GM19467 (cell line): Measurements from ENCODE around the gene GPRC5D.

Experiments
- ATAC-seq: cut with Tn5 transposase; IDR thresholded peaks from one replicate; pipeline ENCODE4 v1.9.1; 2021; ENCODE audit warnings: mild to moderate bottlenecking, moderate library complexity; ENCODE audit not compliant: unreplicated experiment

GPRC5D gene

GRCh38 chr12:12982331-12982730 is 30.4 kb upstream of the GPRC5D start:
- ATAC-seq, result no peak

GRCh38 chr12:12979731-12980259 is 27.8 kb upstream of the GPRC5D start:
- no peak for ATAC-seq

- no peak for ATAC-seq
These were observed 27.2 kb upstream of the GPRC5D start for GRCh38 chr12:12979126-12979525.

GRCh38 chr12:12977231-12977630 is 25.3 kb upstream of the GPRC5D start:
- ATAC-seq, result no peak

GRCh38 chr12:12976366-12976765 is 24.4 kb upstream of the GPRC5D start:
- no peak for ATAC-seq

GRCh38 chr12:12975322-12976077 is 23.5 kb upstream of the GPRC5D start:
- no peak for ATAC-seq

GRCh38 chr12:12974211-12974610 is 22.2 kb upstream of the GPRC5D start:
- ATAC-seq, result no peak

- no peak for ATAC-seq
These were observed 21.0 kb upstream of the GPRC5D start for GRCh38 chr12:12973019-12973418.

- ATAC-seq, result no peak
These were observed 13.9 kb upstream of the GPRC5D start for GRCh38 chr12:12965836-12966235.

- no peak for ATAC-seq
These were observed 12.3 kb upstream of the GPRC5D start for GRCh38 chr12:12964255-12964654.

- no peak for ATAC-seq
These were observed 8.8 kb upstream of the GPRC5D start for GRCh38 chr12:12960639-12961209.

- ATAC-seq, result no peak
These were observed 6.9 kb upstream of the GPRC5D start for GRCh38 chr12:12958886-12959285.

GRCh38 chr12:12954878-12955625 is 3.1 kb upstream of the GPRC5D start:
- ATAC-seq, result no peak

- ATAC-seq, result no peak
These were observed 2.4 kb upstream of the GPRC5D start for GRCh38 chr12:12954356-12954755.

GRCh38 chr12:12951504-12951903 is 466 bp downstream of the GPRC5D start:
- no peak for ATAC-seq

GRCh38 chr12:12947902-12948301 is 4.1 kb downstream of the GPRC5D start:
- no peak for ATAC-seq

- ATAC-seq, result no peak
These were observed 5.1 kb downstream of the GPRC5D start for GRCh38 chr12:12946686-12947355.

GRCh38 chr12:12945591-12945990 is 6.4 kb downstream of the GPRC5D start:
- no peak for ATAC-seq

- no peak for ATAC-seq
These were observed 8.2 kb downstream of the GPRC5D start for GRCh38 chr12:12943586-12944260.

GRCh38 chr12:12941450-12942350 is 10.3 kb downstream of the GPRC5D start:
- ATAC-seq, result no peak
